GM12801 (cell line): ENCODE data around the gene FBXL13.

Experiments used
- CTCF ChIP-seq: IDR thresholded peaks from one replicate; pipeline ENCODE4 v1.5.1; 2011; ENCODE audit warnings: control low read depth; ENCODE audit not compliant: insufficient read length; ENCODE audit errors: extremely low read depth

The FBXL13 gene

DNA sequence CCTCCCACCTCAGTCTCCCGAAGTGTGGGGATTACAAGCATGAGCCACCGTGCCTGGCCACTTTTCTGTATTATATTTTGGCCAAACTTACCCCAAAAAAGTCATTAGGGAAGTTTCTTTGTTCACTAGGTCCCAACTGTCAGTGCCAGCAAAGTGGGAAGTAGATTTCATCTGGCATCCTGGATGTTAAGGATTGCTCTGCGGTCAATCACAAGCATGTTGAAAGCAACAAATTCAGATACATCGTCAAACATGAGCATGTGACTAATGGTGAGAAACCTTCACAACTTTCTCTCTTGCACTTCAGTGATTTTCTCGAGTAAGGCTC lies 176.1 kb downstream of the FBXL13 start:
- no peak for TF ChIP-seq CTCF

DNA sequence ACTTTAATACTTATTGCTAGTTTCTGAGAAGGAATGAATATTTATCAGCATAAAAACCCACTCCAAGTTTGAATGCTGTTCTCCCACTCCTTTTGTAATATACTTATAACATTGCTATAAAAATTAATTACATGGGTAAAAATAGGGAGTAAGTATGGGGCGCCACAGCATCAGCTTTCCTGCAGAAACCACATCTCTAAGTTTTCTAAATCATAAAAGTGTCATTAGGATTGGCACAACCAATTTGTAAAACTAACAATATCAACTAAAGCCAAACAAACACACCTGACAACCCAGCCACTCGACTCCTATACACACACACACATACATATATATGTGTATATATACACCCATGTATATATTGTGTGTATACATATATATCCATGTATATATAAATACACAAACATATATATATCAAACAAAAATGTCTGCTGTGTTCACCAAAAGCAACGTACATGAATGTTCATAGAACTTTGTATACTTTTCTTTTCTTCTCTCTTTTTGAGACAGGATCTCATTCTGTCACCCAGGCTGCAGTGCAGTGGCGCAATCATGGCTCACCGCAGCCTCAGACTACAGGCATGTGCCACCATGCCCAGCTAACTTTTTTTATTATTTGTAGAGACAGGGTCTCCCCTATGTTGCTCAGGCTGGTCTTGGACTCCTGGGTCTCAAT lies 176.6 kb downstream of the FBXL13 start:
- TF ChIP-seq CTCF: no peak

- TF ChIP-seq CTCF: no peak
Observed at GRCh38 chr7:102897211-102897631, 177.4 kb downstream of the FBXL13 start.

GRCh38 chr7:102896585-102896984 lies 178.0 kb downstream of the FBXL13 start:
- TF ChIP-seq CTCF: no peak

DNA sequence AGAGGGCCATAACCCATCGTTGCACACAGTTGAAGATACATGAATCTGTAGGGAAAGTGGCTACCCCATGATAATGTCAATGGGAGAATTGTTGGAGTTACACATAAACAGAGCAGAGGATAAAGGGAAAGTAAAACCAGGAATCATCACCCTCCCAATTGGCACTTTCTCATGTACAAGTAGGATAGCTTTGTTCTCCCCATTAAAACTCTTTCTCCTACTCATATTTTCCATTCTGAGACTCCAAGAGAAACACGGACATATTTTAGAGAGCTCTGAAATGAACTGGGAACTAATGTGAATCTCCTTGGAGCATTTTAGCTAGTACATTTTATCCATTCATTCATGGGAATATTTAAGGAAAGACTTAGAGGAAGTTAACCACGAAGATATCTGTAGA lies 179.0 kb downstream of the FBXL13 start:
- TF ChIP-seq CTCF: no peak

- TF ChIP-seq CTCF: no peak
Observed at GRCh38 chr7:102892631-102893278, 181.8 kb downstream of the FBXL13 start.

DNA sequence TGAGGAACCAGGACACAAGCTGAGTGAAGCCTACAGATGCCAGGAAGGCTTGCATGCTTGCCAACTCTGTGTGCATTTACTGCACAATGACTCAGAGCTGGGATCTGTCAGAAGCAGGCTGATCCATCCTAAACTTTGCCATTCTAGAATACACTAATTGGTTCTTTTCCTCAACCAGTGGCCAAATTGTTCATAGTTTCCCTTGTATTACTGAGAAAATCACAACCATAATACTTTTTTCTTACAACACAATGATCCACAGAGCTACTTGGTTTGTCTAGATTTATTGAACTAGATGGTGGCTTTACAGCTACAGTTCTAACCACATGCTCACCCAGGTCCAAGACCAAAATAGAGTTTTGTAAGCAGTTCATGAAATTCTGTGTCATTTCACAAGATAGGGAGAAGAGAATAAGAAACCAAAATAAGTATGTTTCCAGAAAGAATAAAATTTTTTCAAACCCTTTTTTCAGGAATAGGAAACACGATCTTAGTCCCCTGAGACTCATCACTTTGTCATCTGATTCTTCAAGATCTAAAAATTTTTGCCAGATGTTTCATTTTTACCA lies 182.8 kb downstream of the FBXL13 start:
- no peak for TF ChIP-seq CTCF
